ENCODE data around the gene MME. TPM values are rescaled to one million over a fixed set of nuclear protein-coding genes. Genes with fewer than 3 reads are reported as not detected.
"Not testable (repeated sequence)": the region's sequence is repeated elsewhere in the genome, so short reads cannot be mapped to it uniquely, and the experiment has no call there.

The MME gene
- total RNA-seq, 2 donors from 2014 or later, result not detected

DNA sequence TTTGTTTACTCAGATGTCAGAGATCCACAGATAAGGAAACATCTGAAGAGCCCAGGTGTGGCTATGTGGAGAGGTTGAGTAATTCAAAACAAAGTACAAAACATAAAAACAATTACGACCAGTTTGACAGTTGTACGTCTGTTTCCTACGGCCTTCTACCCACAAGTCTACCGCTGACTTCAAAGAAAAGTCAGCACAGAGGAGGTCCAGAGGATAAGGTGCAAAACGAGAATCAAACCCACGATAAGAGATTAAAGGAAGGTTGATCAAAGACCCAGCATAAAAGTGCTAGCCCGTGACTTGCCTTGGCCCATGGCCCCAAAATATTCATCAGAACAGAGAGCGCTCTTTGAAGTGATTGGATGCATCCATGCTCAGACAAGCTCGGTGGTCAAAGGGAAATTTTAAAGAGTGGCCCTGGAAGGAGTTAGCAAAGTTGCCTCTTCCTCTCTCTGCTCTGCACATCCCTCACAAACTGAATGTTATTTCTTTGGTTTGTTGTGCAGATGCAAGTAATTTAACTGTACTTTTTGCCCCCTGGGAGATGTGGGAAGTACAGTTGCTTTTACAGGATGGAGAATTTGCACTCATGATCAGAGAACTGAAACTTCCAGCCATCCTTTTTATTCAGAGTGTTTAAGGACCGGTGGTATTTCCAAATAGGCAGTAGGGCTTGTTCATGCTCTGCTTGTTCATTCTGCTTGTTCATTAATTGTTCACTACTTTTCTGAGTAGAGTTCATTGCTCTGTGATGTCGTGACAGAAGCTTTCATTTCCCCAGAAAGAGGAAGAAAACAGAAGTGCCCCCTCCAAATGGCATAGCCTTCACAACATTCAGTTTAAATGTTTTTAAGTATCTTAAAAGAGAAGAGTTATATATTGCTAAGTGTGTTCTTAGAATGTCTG, 31.1 kb downstream of the MME start:
- H3K9me3 Mint-ChIP-seq, result peaks cover 5 to 8% of the 10 kb centered on the region in 2 donors

DNA sequence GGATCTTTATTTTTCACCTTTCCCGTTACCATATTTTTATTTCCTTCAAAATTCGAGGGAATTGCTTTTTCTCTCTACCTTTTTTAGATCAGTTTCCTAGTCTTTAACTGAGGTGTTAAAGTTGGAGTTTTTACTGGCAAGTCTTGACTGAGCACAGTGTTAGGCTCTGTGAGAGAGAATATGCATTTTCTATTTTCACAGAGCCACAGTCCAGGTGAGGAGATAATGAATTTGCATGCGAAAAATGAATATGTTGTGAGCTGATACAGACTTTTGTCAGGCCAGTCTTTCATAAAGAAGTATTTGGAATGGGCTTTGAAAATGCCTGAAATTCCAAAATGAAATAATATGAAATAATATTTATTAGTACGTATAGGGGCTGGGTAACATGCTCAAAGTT, 31.9 kb downstream of the MME start:
- no peak for DNase-seq (ENCODE audit: low spot score in 2 of 2)
- H3K9me3 Mint-ChIP-seq, result peaks cover 5 to 8% of the 10 kb centered on the region in 2 donors
- no peaks in the 10 kb centered on the region for H3K36me3 Mint-ChIP-seq
- no peak overlapping the region for H3K27ac Mint-ChIP-seq
- no peak for ATAC-seq

More for the DNA sequence above, 31.1 kb downstream of the MME start:
- H3K27ac Mint-ChIP-seq, result no peak overlapping the region
- ATAC-seq (no peak), DNase-seq (ENCODE audit: low spot score in 2 of 2) (no peak)
- H3K36me3 Mint-ChIP-seq, result no peaks in the 10 kb centered on the region

DNA sequence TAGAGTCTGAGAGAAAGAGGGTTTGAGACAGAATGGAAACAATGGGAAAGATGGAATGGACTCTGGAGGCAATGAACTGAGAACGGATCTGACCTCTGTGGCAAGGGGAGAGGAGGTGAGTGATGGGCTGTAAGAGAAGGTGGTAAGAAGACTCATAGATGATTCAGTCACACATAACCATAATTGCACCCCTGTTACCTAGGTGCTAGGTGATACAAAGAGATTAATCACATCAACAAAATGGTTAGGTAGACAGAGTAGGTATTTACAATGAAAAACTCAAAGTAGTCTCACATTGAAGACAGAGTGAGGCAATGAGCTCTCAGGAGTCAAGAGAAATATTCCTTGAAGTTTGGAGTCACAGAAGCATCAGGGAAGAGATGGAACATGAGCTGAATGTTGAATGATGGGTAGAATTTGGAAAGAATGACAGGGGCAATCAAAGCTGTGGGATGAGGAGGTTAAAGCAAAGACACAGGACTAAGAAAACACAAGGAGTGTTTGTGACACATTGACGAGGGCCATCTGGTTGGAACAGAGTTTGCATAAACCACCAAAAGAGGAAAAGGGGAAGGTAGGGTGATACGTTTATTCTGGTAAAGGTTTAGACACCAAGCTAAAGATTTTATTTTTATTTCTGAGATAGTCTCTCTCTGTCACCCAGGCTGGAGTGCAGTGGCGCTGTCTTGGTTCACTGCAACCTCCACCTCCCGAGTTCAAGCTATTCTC, 32.7 kb downstream of the MME start:
- no peak for DNase-seq (ENCODE audit: low spot score in 2 of 2)
- Mint-ChIP-seq H3K36me3 (no peaks in the 10 kb centered on the region), H3K27ac (no peak overlapping the region), H3K9me3 (peaks cover 5 to 8% of the 10 kb centered on the region in 2 donors)
- no peak for ATAC-seq

DNA sequence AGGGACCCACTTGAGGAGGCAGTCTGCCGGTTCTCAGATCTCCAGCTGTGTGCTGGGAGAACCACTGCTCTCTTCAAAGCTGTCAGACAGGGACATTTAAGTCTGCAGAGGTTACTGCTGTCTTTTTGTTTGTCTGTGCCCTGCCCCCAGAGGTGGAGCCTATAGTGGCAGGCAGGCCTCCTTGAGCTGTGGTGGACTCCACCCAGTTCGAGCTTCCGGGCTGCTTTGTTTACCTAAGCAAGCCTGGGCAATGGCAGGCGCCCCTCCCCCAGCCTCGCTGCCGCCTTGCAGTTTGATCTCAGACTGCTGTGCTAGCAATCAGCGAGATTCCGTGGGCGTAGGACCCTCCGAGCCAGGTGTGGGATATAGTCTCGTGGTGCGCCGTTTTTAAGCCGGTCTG, 44.6 kb downstream of the MME start:
- not testable (repeated sequence) for H3K9me3 Mint-ChIP-seq; DNase-seq (ENCODE audit: low spot score in 2 of 2); ATAC-seq; H3K27ac Mint-ChIP-seq; H3K36me3 Mint-ChIP-seq

DNA sequence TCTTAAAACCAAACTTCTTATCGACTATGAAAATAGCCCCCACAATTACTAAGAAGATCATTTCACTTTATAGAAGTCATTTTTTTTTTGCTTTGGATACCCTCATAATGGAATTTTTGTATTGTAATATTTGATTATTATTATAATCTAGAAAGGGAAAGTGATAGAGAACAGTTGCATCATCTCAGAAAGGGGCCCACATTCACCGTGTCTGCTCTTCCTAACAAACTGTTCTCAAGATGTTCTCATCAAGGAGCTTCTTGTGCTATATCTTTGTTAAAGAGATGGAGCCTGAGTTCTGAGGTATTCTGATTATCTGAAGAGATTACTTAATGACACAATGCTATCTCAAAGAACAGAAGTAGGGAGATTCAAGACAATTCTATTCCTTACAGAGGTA, 49.3 kb downstream of the MME start:
- no peak overlapping the region for H3K27ac Mint-ChIP-seq
- peaks cover 0 to 3% of the 10 kb centered on the region in 2 donors for H3K9me3 Mint-ChIP-seq
- H3K36me3 Mint-ChIP-seq, result no peaks in the 10 kb centered on the region
- ATAC-seq (no peak), DNase-seq (ENCODE audit: low spot score in 2 of 2) (no peak)

DNA sequence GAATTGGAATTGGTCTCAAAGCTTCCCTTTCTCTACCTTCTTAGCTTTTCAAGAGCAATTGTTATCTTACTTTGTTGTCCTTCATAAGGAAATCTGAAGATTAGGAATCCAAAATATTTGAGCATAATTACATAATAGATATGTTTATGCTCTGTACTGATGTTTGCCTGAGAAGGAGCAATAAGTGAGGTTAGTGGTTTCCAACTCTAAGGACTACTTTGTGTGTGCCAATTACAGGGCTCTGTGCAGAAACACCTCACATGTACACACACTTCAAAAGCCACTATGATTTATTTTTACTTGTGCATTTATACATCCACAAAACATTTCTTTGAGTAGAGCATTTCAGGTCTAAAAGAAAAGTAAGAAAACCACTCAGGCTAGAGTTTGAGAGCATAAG, 49.9 kb downstream of the MME start:
- no peak for ATAC-seq
- Mint-ChIP-seq H3K36me3 (no peaks in the 10 kb centered on the region), H3K9me3 (peaks cover 0 to 6% of the 10 kb centered on the region in 2 donors), H3K27ac (no peak overlapping the region)
- no peak for DNase-seq (ENCODE audit: low spot score in 2 of 2)

DNA sequence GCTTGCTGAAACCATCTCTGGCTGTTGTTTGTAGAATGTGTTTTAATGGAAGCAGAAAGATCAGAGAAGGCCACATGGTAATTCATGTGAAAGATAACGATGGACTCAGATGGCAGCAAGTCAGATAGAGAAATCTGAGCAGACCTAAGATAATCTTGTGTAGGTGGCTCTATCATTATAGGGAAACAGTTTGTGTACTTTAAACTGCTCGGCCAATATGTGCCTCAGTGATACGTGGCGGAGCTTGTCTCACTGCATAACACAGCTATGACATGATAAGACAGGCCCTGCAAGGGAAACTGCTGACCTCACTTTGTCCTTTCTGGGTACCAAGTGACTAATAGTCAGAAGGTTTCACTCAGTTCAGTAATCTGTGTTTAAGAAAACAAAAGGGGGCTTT, 51.0 kb downstream of the MME start:
- DNase-seq (ENCODE audit: low spot score in 2 of 2) (no peak), ATAC-seq (no peak)
- H3K27ac Mint-ChIP-seq, result no peak overlapping the region
- H3K36me3 Mint-ChIP-seq, result no peaks in the 10 kb centered on the region
- H3K9me3 Mint-ChIP-seq, result peaks cover 0 to 6% of the 10 kb centered on the region in 2 donors

DNA sequence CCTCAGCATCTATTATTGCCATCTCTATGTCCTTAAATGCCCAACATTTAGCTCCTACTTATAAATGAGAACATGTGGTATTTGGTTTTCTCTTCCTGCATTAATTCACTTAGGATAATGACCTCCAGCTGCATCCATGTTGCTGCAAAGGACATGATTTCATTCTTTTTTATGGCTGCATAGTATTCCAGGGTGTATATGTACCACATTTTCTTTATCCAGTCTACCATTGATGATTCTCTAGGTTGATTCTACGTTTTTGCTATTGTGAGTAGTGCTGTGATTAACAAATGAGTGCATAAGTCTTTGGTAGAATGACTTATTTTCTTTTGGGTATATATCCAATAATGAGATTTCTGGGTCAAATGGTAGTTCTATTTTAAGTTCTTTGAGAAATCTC, 54.2 kb downstream of the MME start:
- H3K9me3 Mint-ChIP-seq; ATAC-seq; DNase-seq (ENCODE audit: low spot score in 2 of 2); H3K27ac Mint-ChIP-seq; H3K36me3 Mint-ChIP-seq: not testable (repeated sequence)

DNA sequence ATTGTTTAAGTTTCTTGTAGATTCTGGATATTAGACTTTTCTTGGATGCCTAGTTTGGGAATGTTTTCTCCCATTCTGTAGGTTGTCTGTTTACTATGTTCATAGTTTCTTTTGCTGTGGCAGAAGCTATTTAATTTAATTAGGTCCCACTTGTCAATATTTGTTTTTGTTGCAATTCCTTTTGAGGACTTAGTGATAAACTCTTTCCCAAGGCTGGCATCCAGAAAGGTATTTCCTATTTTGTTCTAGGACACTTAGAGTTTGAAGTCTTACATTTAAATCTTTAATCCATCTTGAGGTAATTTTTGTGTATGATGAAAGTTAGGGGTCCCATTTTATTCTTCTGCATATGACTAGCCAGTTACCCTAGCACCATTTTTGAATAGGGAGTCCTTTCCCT, 54.9 kb downstream of the MME start:
- Mint-ChIP-seq H3K36me3 (no peaks in the 10 kb centered on the region), H3K27ac (no peak overlapping the region), H3K9me3 (peaks cover 0 to 6% of the 10 kb centered on the region in 2 donors)
- DNase-seq (ENCODE audit: low spot score in 2 of 2) (no peak), ATAC-seq (no peak)

DNA sequence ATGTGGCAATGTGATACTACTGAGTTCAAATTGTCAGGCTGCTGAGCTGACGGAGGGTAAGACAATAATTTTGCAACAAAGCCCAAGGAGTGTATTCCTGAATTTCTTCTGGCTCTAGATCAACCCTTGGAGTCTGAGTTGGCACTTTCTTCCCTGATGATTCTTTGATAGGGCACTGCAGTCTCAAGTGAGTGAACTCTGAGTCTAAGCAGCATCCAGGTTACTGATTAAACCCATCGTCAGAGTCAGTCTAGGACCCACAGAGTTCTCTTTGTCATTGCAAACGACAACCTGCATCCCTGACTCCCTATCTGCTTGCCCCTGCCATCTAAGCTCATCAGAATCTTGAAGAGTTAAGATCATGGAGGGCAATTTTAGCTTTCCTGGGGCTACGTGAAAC, 58.6 kb downstream of the MME start:
- Mint-ChIP-seq H3K36me3 (no peaks in the 10 kb centered on the region), H3K27ac (no peak overlapping the region), H3K9me3 (peaks cover 0 to 4% of the 10 kb centered on the region in 2 donors)
- no peak for ATAC-seq
- DNase-seq (ENCODE audit: low spot score in 2 of 2), result no peak

DNA sequence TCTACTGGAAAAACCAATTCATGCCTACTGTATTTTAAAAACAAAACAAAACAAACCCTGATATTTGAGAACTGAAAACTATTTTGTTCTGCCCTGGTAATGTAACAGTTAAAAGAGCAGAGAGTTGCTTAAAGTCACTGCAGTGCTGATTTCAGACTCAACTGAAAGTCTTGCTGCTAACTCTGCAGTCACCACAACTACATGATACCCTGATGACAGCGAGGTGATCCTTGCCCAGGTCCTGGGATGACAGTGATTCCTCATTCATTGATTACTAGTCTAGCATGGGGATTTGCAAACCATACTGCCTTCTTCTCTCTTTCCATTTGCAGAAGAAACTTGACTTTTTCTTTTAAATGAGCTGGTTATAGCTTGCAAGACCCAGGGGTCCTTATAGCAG, 67.5 kb downstream of the MME start:
- DNase-seq (ENCODE audit: low spot score in 2 of 2) (no peak), ATAC-seq (no peak)
- no peak overlapping the region for H3K27ac Mint-ChIP-seq
- H3K9me3 Mint-ChIP-seq, result no peaks in the 10 kb centered on the region
- no peaks in the 10 kb centered on the region for H3K36me3 Mint-ChIP-seq

DNA sequence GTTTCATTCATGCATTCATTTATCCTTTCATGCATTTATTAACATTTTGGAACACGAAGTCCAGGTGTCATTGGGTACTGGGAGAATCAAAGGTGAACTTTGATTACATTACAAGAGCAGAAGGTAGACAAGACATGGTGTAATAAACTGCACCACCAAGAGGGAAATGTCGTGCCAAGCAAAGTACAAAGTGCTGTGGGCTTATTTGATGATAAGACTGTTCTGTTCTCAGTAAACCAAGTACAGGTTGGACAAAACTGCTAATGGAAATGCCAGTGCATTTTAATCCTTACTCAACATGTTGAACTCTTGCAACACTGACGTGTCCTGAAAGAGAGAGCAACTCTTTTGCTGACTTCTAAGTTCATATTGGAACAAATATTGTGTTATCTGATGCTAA, 69.4 kb downstream of the MME start:
- Mint-ChIP-seq H3K9me3 (no peaks in the 10 kb centered on the region), H3K36me3 (no peaks in the 10 kb centered on the region), H3K27ac (no peak overlapping the region)
- DNase-seq (ENCODE audit: low spot score in 2 of 2) (no peak), ATAC-seq (no peak)

DNA sequence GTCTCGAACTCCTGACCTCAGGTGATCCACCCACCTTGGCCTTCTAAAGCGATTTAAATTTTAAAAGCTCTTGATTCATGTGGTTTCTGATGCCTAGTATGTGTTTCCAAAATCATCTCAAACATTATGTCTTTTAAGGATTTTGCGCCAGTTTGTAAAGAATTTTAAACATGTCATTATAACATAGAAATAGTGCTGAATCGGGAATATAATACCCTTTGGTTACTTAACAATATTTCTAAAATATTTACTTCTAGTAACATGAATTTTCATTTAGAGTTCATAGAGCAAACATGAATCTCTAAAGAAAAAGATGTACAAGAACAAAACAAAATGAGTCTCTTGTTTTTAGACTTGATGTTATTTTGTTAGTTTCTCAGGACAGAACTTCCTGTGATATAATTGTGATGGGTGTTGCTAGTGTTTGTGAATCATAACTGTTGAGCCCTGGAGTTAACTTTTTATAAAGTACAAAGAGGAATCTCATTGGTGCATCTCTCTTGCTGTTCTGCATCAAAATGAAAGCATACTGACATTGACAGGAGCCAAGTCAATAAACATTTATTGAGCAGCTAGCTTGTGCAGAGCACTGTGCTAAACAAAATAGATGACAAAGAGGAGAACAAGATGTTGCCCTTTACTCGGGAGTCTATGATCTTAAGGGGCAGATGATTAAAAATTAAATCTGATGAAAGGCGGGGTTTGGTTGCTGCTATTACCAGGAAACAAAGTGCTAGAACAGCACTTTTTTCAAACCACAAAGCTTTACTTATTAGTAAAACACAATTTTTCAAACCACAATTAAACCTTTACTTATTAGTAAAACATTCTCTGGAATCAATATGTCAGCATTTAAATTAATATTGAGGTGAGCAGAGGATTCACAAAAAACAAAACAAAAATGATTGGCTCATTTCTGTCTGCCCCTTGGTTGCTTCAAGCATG, 73.4 kb downstream of the MME start:
- no peaks in the 10 kb centered on the region for H3K9me3 Mint-ChIP-seq
- DNase-seq (ENCODE audit: low spot score in 2 of 2) (no peak), ATAC-seq (no peak)
- no peaks in the 10 kb centered on the region for H3K36me3 Mint-ChIP-seq
- H3K27ac Mint-ChIP-seq, result no peak overlapping the region

DNA sequence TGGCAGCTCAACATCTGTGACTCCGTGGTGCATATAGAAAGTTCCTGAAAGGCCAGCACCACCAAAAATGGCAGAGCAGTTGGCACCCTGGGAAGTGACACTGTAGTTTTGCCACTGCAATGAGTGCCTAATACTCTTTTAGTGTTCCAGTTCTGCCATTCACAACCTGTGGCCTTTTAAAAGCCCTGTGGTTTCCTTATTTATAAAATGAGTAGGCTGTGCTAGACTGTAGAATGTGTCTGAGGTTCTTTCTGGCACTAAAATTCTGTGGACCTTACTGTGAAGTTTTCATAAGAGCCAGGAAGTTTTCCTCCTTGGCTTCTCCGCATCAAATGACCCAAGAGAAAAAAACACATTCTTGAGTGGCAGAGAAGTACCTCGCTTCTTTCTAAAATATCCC, 74.1 kb downstream of the MME start:
- Mint-ChIP-seq H3K9me3 (no peaks in the 10 kb centered on the region), H3K36me3 (no peaks in the 10 kb centered on the region), H3K27ac (no peak overlapping the region)
- no peak for DNase-seq (ENCODE audit: low spot score in 2 of 2)
- ATAC-seq, result no peak

DNA sequence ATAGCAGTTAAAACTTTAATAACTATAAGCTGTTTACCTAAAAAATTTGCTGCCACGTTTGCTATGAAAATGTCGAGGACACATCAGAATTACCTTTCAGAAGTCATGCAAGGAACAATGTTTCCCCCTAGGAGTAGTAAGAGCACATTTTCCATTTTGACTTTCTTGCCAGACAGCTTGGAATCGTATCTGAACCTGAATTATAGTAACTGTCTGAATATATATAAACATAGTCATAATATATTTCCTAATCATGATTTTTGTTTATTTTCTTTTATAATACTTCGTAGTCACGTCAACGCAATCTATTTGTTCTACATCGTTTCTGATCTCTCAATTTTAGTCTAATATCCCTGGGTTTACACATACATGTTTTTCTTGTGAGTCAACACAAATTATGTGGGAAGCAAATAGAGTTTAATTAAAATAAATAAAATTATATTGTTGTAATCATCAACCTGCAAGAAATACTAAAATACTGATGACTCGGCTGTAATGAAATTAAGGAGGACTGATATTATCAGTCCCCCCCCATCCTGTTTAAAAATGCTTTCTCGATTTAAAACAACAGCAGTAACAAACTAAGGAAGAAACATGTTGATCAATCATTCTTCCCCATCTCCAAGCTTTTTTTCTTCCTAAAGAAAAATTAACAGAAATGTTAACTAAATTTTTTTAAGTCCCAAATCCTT, 78.4 kb downstream of the MME start:
- Mint-ChIP-seq H3K9me3 (no peaks in the 10 kb centered on the region), H3K27ac (no peak overlapping the region), H3K36me3 (no peaks in the 10 kb centered on the region)
- DNase-seq (ENCODE audit: low spot score in 2 of 2), result no peak
- no peak for ATAC-seq

DNA sequence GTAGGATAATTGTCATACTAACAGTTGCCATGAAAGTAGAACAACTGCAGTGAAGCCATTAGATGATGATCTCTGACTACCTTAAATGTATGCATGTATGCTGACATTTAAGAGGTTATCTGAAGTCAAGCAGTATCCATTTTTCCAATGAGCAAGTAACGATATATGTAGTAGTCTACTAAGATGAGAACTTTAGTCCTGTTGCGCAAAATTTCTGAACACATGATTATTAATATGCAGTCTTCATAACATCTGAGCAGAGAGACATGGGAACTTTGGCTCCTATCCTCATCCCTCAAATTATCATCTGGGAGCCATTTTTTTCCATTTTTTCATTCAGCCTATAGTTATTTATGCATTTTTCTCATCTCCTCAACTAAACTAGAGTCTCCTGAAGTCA, 79.2 kb downstream of the MME start:
- no peak for ATAC-seq
- Mint-ChIP-seq H3K27ac (no peak overlapping the region), H3K36me3 (no peaks in the 10 kb centered on the region), H3K9me3 (no peaks in the 10 kb centered on the region)
- no peak for DNase-seq (ENCODE audit: low spot score in 2 of 2)
